ENCODE measurements around the gene CEP72.

GRCh38 chr5:579746-580366 lies 32.3 kb upstream of the CEP72 start:
- TF ChIP-seq CTCF (IDR thresholded peaks at IDR 0.05; ENCODE audit: low read depth, low read length), result no peak
- TF ChIP-seq MAX (IDR thresholded peaks at IDR 0.05; ENCODE audit: low read depth, low read length), result no peak

Data from NB4 (cell line).